GM12891 (cell line): ENCODE data around the gene SNAP25.

ENCODE experiments used
- DNase-seq: peaks from one replicate; pipeline ENCODE4 v3.0.0; 2011; ENCODE audit warnings: low spot score; ENCODE audit not compliant: insufficient read length
- FAIRE-seq: peaks from 2 replicates; lab custom pipeline; 2011; peaks lifted over from hg19 to GRCh38; lab: Jason Lieb, UNC
- PAX5 ChIP-seq: IDR thresholded peaks from 2 replicates; pipeline ENCODE4 v1.6.1; 2011; ENCODE audit warnings: low read length, moderate library complexity, mild to moderate bottlenecking; ENCODE audit not compliant: insufficient read depth, severe bottlenecking
- POLR2A ChIP-seq: IDR thresholded peaks from 2 replicates; pipeline ENCODE4 v1.6.1; 2011; ENCODE audit warnings: low read depth, low read length, control low read depth
- POLR2AphosphoS5 ChIP-seq: IDR thresholded peaks from 2 replicates; pipeline ENCODE4 v1.6.1; 2011; ENCODE audit warnings: low read depth, low read length, control low read depth
- POU2F2 ChIP-seq: IDR thresholded peaks from 2 replicates; pipeline ENCODE4 v1.6.1; 2011; ENCODE audit warnings: low read depth, mild to moderate bottlenecking, control low read depth, low read length, moderate library complexity
- SPI1 ChIP-seq: IDR thresholded peaks from 2 replicates; pipeline ENCODE4 v1.6.1; 2011; ENCODE audit warnings: low read depth, low read length, control low read depth
- TAF1 ChIP-seq: IDR thresholded peaks from 2 replicates; pipeline ENCODE4 v1.6.1; 2011; ENCODE audit warnings: low read depth, low read length, control low read depth

The SNAP25 gene

GRCh38 chr20:10312111-10312510, 93.5 kb downstream of the SNAP25 start:
- FAIRE-seq: no peak
- TF ChIP-seq PAX5 (no peak), TAF1 (no peak), POLR2A (no peak), POLR2AphosphoS5 (no peak), SPI1 (no peak), POU2F2 (no peak)
- no peak for DNase-seq

- DNase-seq: no peak
- no peak for TF ChIP-seq POLR2A
- TF ChIP-seq PAX5: no peak
- TF ChIP-seq TAF1: no peak
- no peak for TF ChIP-seq POLR2AphosphoS5
- TF ChIP-seq POU2F2: no peak
- TF ChIP-seq SPI1: no peak
- no peak for FAIRE-seq
Measured at GRCh38 chr20:10313215-10313614, 94.6 kb downstream of the SNAP25 start.

GRCh38 chr20:10313701-10314100, 95.1 kb downstream of the SNAP25 start:
- no peak for DNase-seq
- no peak for FAIRE-seq
- TF ChIP-seq POLR2AphosphoS5 (no peak), TAF1 (no peak), POLR2A (no peak), POU2F2 (no peak)

DNA sequence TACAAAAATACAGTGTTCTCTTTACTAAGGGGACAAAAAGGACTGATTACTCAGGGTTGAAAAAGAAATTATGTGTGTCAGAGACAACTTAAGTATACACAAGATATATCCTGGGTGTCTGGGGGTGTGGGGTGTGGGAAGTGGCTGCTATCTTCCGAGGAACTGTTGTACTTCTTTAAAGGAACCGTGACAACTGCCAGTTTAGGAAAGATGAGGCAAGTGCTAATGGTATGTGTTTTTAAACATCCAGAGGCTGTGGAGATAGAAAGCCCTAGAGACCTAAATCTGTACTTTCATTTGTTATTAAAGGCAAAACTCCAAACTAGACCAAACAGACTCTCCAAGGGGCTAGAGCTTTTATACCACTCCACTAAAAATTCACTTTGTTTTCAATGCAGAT, 95.6 kb downstream of the SNAP25 start:
- FAIRE-seq (no peak), DNase-seq (no peak)
- TF ChIP-seq PAX5 (no peak), POU2F2 (no peak), TAF1 (no peak)

GRCh38 chr20:10315138-10315537, 96.5 kb downstream of the SNAP25 start:
- no peak for FAIRE-seq
- no peak for DNase-seq
- TF ChIP-seq PAX5: no peak
- no peak for TF ChIP-seq POLR2A
- TF ChIP-seq TAF1: no peak
- TF ChIP-seq POLR2AphosphoS5: no peak
- TF ChIP-seq POU2F2: no peak
- no peak for TF ChIP-seq SPI1

GRCh38 chr20:10316582-10316981, 98.0 kb downstream of the SNAP25 start:
- no peak for FAIRE-seq
- TF ChIP-seq POU2F2 (no peak), POLR2A (no peak), PAX5 (no peak), TAF1 (no peak), SPI1 (no peak), POLR2AphosphoS5 (no peak)
- DNase-seq: no peak

DNA sequence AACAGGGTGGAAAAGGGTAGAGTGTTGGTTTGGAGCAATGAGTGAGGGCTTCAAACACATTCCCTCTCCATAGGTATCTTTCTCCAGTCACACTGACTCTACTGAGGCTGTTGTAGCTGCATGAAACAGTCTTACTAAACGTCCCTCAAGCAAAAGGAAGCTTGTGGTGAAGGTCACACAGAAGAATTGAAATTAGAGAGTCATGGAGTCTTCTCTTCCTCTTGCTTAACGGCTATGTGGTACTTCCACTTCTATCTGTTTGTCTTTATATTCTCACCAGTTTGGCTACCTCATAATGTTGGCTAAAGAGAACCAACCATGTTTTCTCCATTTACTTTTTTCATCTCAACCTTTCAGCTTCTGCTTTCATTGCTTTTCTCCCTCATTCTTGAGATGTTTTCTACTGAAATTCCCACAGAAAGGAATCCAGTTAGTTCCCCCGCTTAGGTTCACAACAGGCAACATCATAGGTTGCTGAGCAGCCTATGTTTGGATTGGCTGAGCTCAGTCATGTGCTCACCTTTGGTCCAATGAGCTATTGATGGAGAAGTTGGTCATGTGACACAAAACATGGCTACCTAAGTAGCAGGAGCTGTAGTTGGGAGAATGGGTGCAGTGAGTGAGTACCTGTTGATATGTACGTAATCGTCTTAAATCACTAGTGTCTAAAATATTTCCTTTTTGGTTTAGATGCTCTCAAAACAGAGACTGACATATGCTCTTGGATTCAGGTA, 99.8 kb downstream of the SNAP25 start:
- FAIRE-seq (no peak), DNase-seq (no peak)
- TF ChIP-seq SPI1 (no peak), TAF1 (no peak), PAX5 (no peak), POLR2AphosphoS5 (no peak), POU2F2 (no peak), POLR2A (no peak)

DNA sequence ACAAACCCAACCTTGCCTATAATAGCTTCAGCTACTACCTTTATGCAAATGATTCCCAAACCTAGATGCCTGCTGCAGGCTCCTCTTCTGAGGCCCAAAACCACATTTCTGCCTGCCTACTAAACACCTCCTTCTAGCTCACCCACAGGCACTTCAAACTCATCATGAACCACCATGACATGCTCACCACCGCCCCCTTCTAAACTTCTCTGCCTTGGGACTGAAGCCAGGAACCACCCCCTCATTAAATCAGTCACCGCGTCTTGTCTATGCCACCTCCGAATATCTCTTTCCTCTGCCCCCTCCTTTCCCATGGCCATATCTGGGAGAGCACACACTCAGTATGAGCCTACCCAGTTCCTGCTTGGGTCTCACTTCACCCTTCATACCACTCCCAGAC, 101.2 kb downstream of the SNAP25 start:
- DNase-seq (no peak), FAIRE-seq (no peak)
- TF ChIP-seq TAF1 (no peak), PAX5 (no peak), POU2F2 (no peak), POLR2AphosphoS5 (no peak), POLR2A (no peak), SPI1 (no peak)

DNA sequence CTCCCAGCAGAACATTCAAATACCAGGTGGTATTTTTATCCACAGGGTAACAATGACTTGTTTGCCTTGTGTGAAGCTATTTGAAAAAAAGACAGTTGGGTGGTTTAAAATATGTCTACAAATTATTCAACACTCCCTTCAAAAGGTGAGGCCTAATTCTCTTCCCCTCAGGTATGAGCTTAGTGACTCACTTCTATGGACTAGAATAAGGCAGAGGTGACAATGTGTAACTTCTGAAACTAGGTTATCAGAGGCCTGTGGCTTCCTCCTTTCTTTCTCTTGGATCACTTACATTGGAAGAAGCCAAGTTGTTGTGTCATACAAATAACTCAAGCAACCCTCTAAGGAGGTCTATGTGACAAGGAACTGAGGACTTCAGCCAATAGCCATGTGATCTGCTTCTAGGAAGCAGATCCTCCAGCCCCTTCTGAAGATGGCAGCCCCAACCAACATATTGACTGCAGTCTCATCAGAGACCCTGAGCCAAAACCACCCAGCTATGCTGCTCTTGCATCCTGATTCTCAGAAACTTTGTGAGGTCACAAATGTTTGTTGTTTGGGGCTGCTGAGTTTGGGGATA, 102.6 kb downstream of the SNAP25 start:
- no peak for FAIRE-seq
- TF ChIP-seq SPI1: no peak
- no peak for DNase-seq
